Head of caudate nucleus (tissue), 42 donors: Measurements from ENCODE around the gene PRPF8.
A peak's percentile ranks its signal among the peaks of the same experiment; 100 is the strongest.

Source experiments
- DNase-seq, 42 donors: peaks; one replicate each; pipeline versions ENCODE4 v3.0.0 to v3.0.0-alpha.2; 2020 to 2021; ENCODE audit warnings: mixed read lengths in 7 of 42
- intact Hi-C: fragments of 100-400 bp; cut with DNase I; formaldehyde crosslinking; loops from one replicate; pipeline ENCODE4 v1.15.0; 2022

The PRPF8 gene

GRCh38 chr17:1649844-1650501 is 34.7 kb downstream of the PRPF8 start, which contains the start of gene RILP:
Gene RILP (minus strand): TSS chr17:1649866. CDS start chr17:1649804, 62 bp downstream.
- peak in 12 of 42 donors; percentile 23 to 62 (median 38) for DNase-seq
- intact Hi-C loops = loop anchor here (5.0 kb wide), 1 partner anchor 73 kb away; no protein-coding TSS in a partner anchor

GRCh38 chr17:1648963-1649843 is 35.5 kb downstream of the PRPF8 start:
- peak; percentile 88 to 98 (median 95) for DNase-seq
- intact Hi-C loops = loop anchor here (5.0 kb wide), 1 partner anchor 72 kb away; no protein-coding TSS in a partner anchor

- peak in 24 of 42 donors; percentile 17 to 60 (median 47) for DNase-seq
- intact Hi-C loops = loop anchor here (5.0 kb wide), 1 partner anchor 71 kb away; no protein-coding TSS in a partner anchor
Observed at GRCh38 chr17:1648173-1648962, 36.3 kb downstream of the PRPF8 start.

DNA sequence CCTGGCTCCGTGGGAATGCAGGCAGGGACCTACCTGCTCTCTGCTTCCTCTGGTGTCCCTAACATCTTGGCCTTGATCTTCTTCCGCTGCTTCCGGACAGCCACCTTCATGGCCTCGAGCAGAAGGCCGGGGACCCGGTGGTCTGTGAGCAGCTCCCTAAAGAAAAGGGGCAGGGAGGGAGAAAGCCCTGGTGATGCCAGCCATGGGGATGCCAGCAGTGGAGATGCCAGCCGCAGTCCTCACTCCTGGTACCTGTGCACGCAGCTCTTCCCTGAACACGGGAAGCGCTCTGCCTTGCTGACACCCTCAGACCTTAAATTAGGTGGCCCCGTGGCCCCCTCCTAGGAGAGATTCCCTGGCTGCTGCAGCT is 36.9 kb downstream of the PRPF8 start:
- DNase-seq = no peak
- intact Hi-C loops = loop anchor here (5.0 kb wide), 1 partner anchor 70 kb away; no protein-coding TSS in a partner anchor

DNA sequence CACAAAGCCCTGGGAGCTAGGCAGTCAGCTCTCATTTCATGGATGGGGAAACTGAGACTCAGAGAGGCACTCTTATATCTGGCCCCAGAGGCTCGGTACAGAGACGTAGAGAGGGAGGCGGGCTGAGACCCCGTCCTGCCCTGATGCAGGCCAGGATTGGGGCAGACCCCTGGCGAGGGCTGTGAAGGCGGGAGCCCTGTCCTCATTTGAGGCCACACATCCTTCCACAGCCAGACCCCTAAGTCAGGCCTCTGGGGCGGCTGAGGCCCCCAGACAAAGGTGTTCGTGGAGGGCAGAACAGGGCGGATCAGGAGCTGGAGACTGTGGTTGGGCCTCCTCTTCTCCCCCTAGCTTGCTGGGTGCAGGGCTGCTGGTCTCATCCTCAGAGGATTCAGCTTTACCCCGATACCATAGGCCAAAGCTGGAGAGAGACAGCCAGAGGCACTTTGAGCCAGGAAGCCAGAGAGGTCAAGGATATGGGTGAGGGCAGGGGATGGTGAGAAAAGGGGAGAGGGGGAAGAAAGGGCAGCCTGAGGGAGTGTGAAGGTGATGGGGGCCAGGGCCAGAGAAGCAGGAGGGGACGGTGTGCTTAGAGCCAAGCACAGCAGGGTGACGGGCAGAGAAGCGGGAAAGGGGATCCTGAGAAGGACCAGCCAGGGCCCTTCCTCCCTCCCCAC is 38.3 kb downstream of the PRPF8 start:
- intact Hi-C loops = loop anchor here (5.0 kb wide), 1 partner anchor 69 kb away; no protein-coding TSS in a partner anchor
- no peak for DNase-seq

- DNase-seq = peak in 12 of 42 donors; percentile 28 to 57 (median 42)
- intact Hi-C loops = loop anchor here (5.0 kb wide), 1 partner anchor 68 kb away; no protein-coding TSS in a partner anchor
Observed at GRCh38 chr17:1645207-1646171, 39.2 kb downstream of the PRPF8 start, which contains the start of gene SCARF1. Gene SCARF1 (minus strand): TSS chr17:1645732. CDS start chr17:1645697, 35 bp downstream.

GRCh38 chr17:1644493-1645206 is 40.0 kb downstream of the PRPF8 start:
- no peak for DNase-seq
- intact Hi-C loops = loop anchor here (5.0 kb wide), 1 partner anchor 67 kb away; no protein-coding TSS in a partner anchor

GRCh38 chr17:1643999-1644492 is 40.6 kb downstream of the PRPF8 start:
- intact Hi-C loops = no loop called here
- DNase-seq = no peak

- DNase-seq = peak in 23 of 42 donors; percentile 16 to 63 (median 44)
- intact Hi-C loops = no loop called here
Observed at GRCh38 chr17:1643293-1643998, 41.2 kb downstream of the PRPF8 start.

- DNase-seq = peak in 1 of 42 donors; percentile 39
- intact Hi-C loops = no loop called here
Observed at GRCh38 chr17:1641065-1641403, 43.6 kb downstream of the PRPF8 start.

DNA sequence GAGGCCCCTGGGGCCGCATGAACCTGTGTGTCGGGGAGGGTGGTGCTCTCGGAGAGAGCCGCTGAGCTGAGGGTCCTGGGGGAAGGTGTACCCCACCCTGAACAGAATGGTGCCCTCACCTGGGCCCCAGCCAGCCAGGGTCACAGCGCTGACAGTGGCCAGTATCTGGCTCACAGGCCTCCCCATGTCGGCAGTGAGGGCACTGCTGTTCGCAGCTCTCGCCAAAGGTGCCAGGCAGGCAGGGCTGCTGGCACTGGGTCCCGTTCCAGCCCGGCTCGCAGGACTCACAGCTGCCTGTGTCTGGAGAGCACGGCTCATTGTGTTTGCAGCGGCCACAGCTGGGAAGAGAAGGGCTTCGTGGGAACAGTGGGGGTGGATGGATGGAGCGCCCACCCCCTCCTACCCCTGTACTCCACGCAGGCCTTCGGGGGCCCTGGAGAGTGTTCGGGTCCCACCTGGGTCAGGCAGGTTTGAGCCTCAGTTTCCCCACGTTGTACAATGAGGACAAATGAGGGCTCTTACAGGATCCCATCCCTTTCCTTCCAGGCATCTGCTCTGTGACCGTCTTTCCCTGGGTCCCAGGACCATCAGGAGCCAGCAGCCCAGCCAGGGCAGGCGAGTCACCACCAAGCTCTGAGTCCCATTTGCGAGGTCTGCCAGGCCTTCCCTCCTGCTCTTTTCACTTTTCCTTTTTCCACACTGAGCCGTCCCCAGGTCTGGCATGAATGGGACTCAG is 44.2 kb downstream of the PRPF8 start:
- peak in 36 of 42 donors; percentile 33 to 81 (median 56) for DNase-seq
- intact Hi-C loops = no loop called here

GRCh38 chr17:1639549-1640180 is 45.0 kb downstream of the PRPF8 start:
- intact Hi-C loops = no loop called here
- DNase-seq = no peak

GRCh38 chr17:1638624-1639300 is 45.9 kb downstream of the PRPF8 start:
- intact Hi-C loops = no loop called here
- no peak for DNase-seq

DNA sequence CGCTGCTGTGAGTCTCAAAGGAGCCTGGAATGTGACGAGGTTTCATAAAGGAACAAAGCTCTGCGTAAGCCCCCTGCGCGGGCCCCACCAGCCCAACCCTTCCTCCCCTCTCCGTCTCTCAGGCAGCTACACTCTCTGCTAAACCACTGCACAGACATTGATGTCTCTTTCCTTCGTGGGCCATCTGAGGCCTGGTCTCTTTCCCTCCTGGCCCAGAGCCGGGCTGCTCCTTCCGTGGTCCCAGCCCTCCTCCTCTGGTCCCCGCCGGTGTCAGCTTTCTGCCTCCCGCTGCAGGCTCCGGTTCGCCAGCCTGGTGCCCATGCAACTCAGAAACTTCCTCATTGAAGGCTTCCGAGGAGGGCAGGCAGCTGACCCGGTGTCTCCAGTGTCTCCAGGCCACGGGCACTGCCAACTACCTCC is 46.5 kb downstream of the PRPF8 start:
- intact Hi-C loops = no loop called here
- peak in 3 of 42 donors; percentile 25 to 40 (median 30) for DNase-seq
